ENCODE data around the gene CSPG4. TPM values are rescaled to one million over a fixed set of nuclear protein-coding genes. Genes with fewer than 3 reads are reported as not detected.

The CSPG4 gene
- total and polyA plus RNA-seq, 2 of the 4 experiments (the other 2 are of a cell fraction): 12.4 to 28.4 TPM

DNA sequence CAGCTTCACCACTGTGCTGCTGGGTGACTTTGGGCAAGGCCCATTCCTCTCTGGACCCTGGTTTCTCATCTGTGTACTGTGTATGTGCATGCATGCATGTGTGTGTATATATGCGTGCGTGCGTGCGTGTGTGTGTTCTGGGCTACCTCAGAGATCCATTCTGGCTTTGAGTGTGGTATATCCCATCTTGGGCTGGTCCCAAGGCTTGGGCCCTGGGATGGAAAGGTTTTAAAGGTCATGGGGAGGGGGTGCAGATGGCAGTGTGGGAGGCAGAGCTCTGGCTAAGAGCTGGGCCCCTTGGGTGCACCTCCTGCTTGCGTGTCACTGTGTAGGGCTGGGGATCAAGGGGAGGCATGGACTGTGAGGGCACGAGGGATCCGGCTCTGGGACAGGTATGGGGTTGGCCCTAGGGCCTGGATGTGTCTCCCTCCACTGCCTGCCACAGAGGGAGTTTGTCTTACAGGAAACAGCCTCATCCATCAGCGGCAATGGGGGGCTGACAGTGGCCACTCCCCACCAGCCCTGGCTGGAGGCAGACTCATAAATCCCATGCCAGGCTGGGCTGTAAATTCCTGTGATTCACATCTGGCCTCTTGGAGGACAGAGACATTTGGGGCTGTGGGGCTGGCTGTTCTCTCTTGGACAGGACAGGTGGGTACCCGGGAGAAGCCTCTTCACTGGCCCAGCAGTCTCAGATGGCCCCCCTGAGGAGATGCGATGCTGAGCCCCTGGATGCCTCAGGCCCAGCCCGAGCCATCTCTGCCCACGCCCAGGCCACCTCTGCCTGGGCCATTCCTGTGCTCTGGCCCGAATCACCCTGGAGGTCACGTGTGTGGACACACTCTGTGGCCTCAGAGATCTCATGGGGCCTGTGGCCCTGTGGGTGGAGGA, 21.4 kb upstream of the CSPG4 start:
- BruUV-seq (replicated peaks): no TSS peak
- Histone ChIP-seq H2BK5ac (ENCODE audit: low read depth, low read length, poor library complexity, severe bottlenecking) (no peak overlapping the region), H3K36me3 (ENCODE audit: control insufficient read depth, insufficient read depth, low read length) (no peaks in the 10 kb centered on the region), H3K27me3 (ENCODE audit: control insufficient read depth, insufficient read depth, low read length) (no peaks in the 10 kb centered on the region), H3K4me1 (ENCODE audit: control insufficient read depth, insufficient read depth, low read length) (peaks cover 11% of the 10 kb centered on the region), H3K4me2 (ENCODE audit: low read depth, low read length) (no peak overlapping the region), H3K18ac (ENCODE audit: low read depth, low read length) (no peak overlapping the region), H3K79me1 (ENCODE audit: low read depth in 1 of 2, low read length in 2 of 2) (no peaks in the 10 kb centered on the region), H4K5ac (ENCODE audit: low read depth, low read length) (no peak overlapping the region), H4K91ac (ENCODE audit: insufficient read depth, low read depth, low read length) (no peak overlapping the region), H2BK15ac (ENCODE audit: low read depth, low read length) (no peak overlapping the region), H3K4me3 (ENCODE audit: insufficient read depth, low read depth, low read length) (no peak overlapping the region), H2AK5ac (ENCODE audit: low read depth, low read length) (no peak overlapping the region), H4K20me1 (ENCODE audit: insufficient read depth, low read length) (no peaks in the 10 kb centered on the region), H2AK9ac (replicated peaks; ENCODE audit: low read depth, low read length, poor library complexity) (peak overlapping the region; percentile 28), H4K8ac (ENCODE audit: low read depth in 2 of 2, low read length in 2 of 2) (no peak overlapping the region), H2BK120ac (ENCODE audit: low read depth, low read length) (no peak overlapping the region), H3K9me1 (ENCODE audit: insufficient read depth, low read length) (peaks cover 5% of the 10 kb centered on the region; the same call in 1 of the 2 replicates), H3K14ac (replicated peaks; ENCODE audit: low read depth, low read length) (no peak overlapping the region), H2BK20ac (ENCODE audit: low read depth, low read length) (no peak overlapping the region), H3K4ac (ENCODE audit: low read depth, low read length) (no peak overlapping the region), H3K23ac (ENCODE audit: low read depth, low read length) (no peak overlapping the region), H3K9me3 (ENCODE audit: control insufficient read depth, insufficient read depth, low read length) (no peaks in the 10 kb centered on the region), H3K27ac (ENCODE audit: insufficient read depth, low read length) (no peak overlapping the region), H3K56ac (ENCODE audit: extremely low read depth, insufficient read depth, low read length) (no peak overlapping the region), H2AFZ (replicated peaks; ENCODE audit: low read length, poor library complexity) (no peak overlapping the region), H3K9ac (ENCODE audit: low read depth, low read length) (no peak overlapping the region)
- intact Hi-C loops (cut with micrococcal nuclease): loop anchor here (1.0 to 2.0 kb wide), 3 partner anchors 39 to 69 kb away; no protein-coding TSS in a partner anchor
- POLR2A ChIA-PET (ENCODE audit: unreplicated experiment): no interaction called here
- TF ChIP-seq RFX5 (IDR thresholded peaks at IDR 0.05; ENCODE audit: low read depth, low read length): no peak
- in situ Hi-C loops (cut with MboI; ENCODE audit: low sequenced_read_pairs): loop anchor here (5.0 kb wide), 1 partner anchor 47 kb away; no protein-coding TSS in a partner anchor
- CTCF ChIA-PET: no interaction called here
- 70% methylated on average over 2 of the region's 14 CpGs; no CpG with 5 or more reads in 1 of the 2 experiments for WGBS, 2 experiments (ENCODE audit: extremely low coverage in 2 of 2, insufficient read length in 1 of 2)
- dilution Hi-C loops (cut with HindIII; ENCODE audit: low sequenced_read_pairs, unreplicated experiment): no loop called here
- DNase-seq (no peak), ATAC-seq (ENCODE audit: low read depth) (no peak)

Measured in IMR-90 (cell line).